Urinary bladder (tissue), 4 donors: ENCODE data around the gene DAP. TPM values are rescaled to one million over a fixed set of nuclear protein-coding genes. Genes with fewer than 3 reads are reported as not detected.

Experiments used
- DNase-seq: peaks from one replicate; pipeline ENCODE4 v3.0.0-alpha.2; 2015; ENCODE audit errors: extremely low spot score
- H3K27ac ChIP-seq: one replicate; pipeline ENCODE4 v1.5.1; 2013; ENCODE audit warnings: low read depth, mild to moderate bottlenecking, moderate library complexity
- H3K36me3 ChIP-seq: one replicate; pipeline ENCODE4 v1.6.1; 2013; ENCODE audit warnings: mild to moderate bottlenecking, moderate library complexity; ENCODE audit not compliant: insufficient read depth
- H3K4me1 ChIP-seq: one replicate; pipeline ENCODE4 v1.6.1; 2013; ENCODE audit warnings: mild to moderate bottlenecking, moderate library complexity; ENCODE audit not compliant: insufficient read depth
- H3K4me3 ChIP-seq: one replicate; pipeline ENCODE4 v1.5.1; 2013; ENCODE audit warnings: low read depth, low read length
- WGBS: extraction: QIAGEN DNeasy Blood & Tissue Kit; methylation state at CpG from one replicate; pipeline ENCODE4 v1.1.7; 2013; 5-methylcytosine and 5-hydroxymethylcytosine counted together
- polyA plus RNA-seq: library from polyadenylated mRNA; stranded (reverse); fragments of 200-250 nt; gene quantifications from one replicate; pipeline ENCODE4 v1.2.3, GENCODE V29; 2013
- total RNA-seq: library from RNA; depleted of rRNA; stranded (reverse); fragments of >200 nt; gene quantifications from one replicate; pipeline ENCODE4 v1.2.3, GENCODE V29; 2014
- donor health status: healthy with polysubstance abuse.
- donor health status: healthy.

Gene DAP
- total and polyA plus RNA-seq, 2 donors = 56.8 to 57.5 TPM

DNA sequence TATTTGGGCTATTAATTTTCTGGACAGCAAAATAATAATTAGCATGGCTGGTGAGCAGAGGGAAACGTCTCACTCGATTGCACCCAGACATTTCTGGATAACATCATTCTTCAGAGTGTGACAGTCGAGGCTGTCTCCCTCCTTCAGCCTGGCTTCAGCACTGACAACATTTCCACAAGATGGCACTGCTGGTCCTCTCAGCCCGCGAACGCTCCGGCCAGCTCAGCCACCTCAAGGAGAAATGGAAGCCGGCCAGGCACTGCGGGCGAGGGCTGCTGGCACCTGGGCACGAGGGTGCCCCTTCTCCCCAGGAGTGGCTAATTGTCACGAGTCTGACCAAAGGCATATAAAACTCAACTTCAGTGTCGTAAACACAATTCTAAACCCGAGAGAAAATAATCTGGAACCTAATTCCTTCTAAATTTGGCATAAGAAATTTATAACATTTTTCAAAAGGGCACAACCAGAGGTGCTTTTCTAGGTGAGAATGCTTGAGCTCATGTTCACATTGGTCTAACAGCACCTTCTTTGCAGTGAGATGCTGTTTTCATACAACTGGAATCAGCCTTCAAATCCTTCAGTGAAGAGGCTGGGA lies 65.9 kb downstream of the DAP start:
- WGBS = 13% methylated on average over 14 of the region's 14 CpGs

DNA sequence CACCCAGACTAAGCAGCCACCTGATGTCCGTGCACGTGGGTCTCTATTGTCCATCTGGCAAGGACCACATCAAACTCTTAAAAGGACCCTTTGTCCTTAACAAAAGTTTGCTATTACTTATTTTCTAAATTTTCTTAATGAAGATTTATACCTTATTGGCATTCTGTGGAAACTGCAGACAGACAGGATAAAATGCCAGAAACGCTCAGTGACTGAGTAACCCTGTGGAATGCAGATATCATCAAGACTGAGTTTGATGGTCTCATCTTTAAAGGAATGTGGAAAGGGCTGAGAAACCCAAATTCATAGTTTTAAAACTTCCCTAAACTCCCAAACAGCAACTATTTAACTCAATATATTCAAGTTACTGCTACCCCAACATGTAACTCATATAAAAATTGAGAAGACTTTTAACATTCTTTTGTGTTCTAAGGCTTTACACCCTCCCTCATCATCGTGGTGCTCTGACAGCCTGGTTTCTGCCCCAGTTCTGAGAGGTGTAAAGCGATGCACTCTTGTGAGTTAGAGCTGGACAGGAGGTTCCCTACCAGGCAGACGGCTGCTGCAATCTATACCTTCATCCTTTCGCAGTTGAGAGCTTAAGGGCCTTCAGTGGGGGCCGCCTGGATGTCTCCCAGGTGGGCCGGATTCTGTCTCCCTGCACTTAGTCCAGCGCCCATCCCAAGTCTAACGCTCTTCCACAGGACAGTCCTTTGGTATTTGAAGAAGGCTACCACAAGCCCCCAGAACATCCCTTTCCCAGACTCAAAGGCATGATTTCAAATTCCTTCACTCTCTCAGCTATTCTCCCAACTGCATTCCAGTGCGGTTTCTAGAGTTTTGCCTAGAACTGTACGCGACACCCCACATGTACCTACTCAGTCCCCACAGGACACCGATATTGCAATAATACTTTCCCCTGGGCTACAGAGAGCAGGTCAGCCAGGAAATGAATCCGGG lies 68.9 kb downstream of the DAP start:
- Histone ChIP-seq H3K36me3 (no peaks in the 10 kb centered on the region), H3K4me3 (no peak overlapping the region), H3K4me1 (no peaks in the 10 kb centered on the region), H3K27ac (no peak overlapping the region)
- DNase-seq = no peak
- 89% methylated on average over 16 of the region's 16 CpGs for WGBS

More for the DNA sequence above, 65.9 kb downstream of the DAP start:
- Histone ChIP-seq H3K36me3 (no peaks in the 10 kb centered on the region), H3K4me3 (no peak overlapping the region), H3K27ac (no peak overlapping the region), H3K4me1 (no peaks in the 10 kb centered on the region)
- no peak for DNase-seq

DNA sequence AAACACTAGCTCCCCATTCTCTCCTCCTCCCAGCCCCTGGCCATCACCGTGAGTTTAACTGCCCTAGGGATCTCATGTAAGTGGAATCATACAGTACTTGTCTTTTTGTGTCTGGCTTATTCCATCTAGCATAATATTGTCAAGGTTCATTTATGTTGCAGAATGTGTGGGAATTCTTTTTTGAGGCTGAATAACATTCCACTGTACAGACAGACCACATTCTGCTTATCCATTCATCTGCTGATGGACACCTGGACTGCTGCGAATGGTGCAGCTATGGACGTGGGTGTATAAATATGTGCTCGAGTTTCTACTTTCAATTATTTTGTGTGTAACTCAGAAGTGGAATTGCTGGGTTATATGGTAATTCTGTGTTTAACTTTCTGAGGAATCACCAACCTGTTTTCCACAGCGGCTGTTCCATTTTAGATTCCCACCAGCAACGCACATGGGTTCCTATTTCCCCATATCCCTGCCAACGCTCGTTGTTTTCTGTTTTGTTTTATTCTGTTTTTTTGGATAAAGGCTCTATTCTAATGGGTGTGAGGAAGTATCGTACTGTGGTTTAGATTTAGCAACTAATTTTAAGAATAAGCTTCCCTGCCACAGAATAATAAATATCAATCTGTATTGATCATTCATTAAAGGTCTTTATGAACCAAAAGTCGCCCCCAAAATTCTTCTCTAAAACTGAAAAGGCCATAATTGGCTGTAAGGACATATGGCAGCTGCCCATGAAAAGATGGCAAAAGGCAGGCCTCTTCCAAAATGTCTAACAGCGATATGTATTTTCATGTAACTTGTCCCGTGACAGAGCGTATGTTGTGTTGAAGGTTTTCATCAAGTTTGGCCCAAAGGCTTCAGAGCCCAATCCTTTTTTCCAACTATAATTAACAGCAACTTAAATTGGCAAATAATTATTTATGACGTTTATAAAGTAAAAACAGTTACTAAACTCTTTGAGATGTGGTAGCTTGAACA lies 70.3 kb downstream of the DAP start:
- no peaks in the 10 kb centered on the region for H3K36me3 ChIP-seq
- no peaks in the 10 kb centered on the region for H3K4me1 ChIP-seq
- 95% methylated on average over 14 of the region's 14 CpGs for WGBS
- H3K27ac ChIP-seq = no peak overlapping the region
- H3K4me3 ChIP-seq = no peak overlapping the region
- DNase-seq = no peak

DNA sequence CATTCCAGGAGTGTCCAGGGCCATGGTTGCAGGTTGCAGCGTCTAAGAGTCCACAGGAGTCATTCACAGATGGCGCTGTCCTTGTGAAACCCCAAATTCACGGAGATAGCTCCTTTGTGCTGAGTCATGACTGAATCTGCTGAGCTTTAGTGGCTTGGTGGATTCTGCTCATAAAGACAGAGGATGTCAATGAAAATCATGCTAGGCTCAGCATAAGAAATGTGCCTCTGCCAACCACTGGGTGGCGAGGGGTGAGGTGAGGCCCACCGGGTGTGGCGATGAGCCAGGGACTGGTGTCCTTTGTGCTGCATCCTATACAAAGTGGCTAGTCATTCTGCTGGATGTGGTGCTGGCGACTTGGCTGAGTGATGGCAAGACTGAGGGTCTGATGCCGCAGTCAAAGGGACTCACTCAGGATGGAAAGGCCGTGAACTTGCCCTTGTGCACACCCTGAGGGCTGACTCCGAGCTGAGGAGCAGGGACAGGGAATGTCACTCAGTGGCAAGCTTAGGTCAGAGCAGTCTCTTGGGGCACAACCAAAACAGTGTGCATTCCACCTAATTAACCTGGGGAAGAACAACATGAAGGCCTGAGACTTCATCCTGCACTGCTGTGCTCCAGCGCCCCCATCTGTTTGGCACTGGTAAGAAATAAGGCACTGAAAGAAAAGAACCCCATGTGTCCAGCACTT lies 71.5 kb downstream of the DAP start:
- Histone ChIP-seq H3K36me3 (no peaks in the 10 kb centered on the region), H3K27ac (no peak overlapping the region), H3K4me3 (no peak overlapping the region), H3K4me1 (no peaks in the 10 kb centered on the region)
- 86% methylated on average over 11 of the region's 11 CpGs for WGBS
- DNase-seq = no peak

DNA sequence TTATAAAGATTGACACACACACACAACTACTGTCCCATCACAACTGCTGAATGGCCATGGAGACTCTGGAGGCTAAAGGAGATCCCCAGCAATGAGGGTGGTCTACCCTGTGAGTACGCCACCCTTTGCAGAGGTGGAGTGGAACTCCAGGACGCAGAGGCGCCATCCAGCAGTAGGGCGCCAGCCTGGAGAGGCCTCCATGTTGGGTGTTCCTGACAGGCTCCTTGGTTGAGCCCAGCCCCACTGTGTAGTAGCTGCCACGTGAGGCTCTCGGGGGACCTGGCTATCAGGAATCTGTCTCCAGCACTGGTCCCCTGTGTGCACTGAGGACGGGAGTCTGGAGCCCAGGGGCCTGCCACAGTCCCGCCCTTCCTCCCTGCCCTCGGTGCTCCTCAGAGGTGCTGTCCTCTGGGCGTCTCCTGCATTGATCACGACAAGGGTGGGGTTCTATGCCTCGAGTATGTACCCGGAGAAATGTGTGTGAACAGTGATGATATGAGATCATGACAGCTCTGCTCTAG lies 72.3 kb downstream of the DAP start:
- no peak for DNase-seq
- WGBS = 97% methylated on average over 13 of the region's 13 CpGs
- Histone ChIP-seq H3K4me3 (no peak overlapping the region), H3K4me1 (no peaks in the 10 kb centered on the region), H3K27ac (no peak overlapping the region), H3K36me3 (no peaks in the 10 kb centered on the region)

DNA sequence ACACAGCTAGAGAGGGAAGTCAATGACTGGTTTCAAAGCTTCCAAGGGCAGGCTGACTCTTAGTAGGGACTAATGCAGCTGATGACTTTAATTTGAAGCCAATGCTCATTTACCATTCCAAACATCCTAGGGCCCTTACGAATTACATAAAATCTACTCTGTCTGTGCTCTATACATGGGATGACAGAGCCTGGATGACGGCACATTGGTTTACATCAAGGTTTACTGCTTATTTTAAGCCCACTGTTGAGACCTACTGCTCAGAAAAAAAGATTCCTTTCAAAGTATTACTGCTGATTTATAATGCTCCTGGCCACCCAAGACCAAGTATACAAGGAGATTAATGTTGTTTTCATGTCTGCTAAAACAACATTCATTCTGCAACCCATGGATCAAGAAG lies 74.1 kb downstream of the DAP start:
- no peaks in the 10 kb centered on the region for H3K4me1 ChIP-seq
- 99% methylated on average over 2 of the region's 2 CpGs for WGBS
- no peak overlapping the region for H3K4me3 ChIP-seq
- H3K36me3 ChIP-seq = no peaks in the 10 kb centered on the region
- no peak for DNase-seq
- no peak overlapping the region for H3K27ac ChIP-seq

GRCh38 chr5:10685115-10685521 lies 75.9 kb downstream of the DAP start:
- H3K27ac ChIP-seq = no peak overlapping the region
- WGBS = 82% methylated on average over 6 of the region's 6 CpGs
- H3K36me3 ChIP-seq = no peaks in the 10 kb centered on the region
- H3K4me3 ChIP-seq = no peak overlapping the region
- no peaks in the 10 kb centered on the region for H3K4me1 ChIP-seq
- DNase-seq = no peak

DNA sequence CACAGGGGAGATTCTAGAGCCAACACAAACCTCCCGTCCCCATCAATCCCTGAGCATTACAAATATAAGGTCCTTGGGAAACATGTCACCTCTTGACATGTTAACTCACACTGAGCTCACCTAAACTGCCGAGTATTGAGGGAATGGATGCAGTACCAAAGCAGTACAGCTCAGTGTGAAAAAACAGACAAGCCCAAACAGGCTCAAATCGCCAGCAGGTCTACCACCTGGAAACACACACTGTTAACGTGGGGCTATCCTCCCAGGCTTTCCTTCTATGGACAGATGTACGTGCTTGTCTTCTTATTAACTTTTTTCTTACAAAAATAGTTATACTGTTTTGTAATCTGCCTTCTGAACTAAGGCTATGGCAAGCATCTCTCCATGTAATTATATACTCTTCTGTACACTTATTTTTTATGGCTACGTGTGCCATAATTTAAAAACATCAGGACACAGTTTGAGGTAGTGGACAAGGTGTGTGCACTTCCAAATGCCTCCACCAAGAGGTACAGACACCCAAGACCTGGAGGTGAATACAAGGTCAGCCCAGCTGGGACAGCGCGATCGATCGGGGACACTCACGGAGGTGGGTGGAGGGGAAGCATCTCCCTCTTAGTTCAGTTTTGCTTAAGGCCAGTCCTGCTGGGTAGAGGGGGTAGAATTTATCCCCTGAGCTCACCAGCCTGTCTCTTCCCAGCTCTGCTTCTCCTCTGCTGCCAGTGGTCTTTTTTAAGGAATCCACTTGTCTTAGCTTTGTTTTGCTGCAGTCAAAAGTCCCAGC lies 76.5 kb downstream of the DAP start:
- no peaks in the 10 kb centered on the region for H3K4me1 ChIP-seq
- 86% methylated on average over 11 of the region's 11 CpGs for WGBS
- no peak for DNase-seq
- no peak overlapping the region for H3K27ac ChIP-seq
- H3K4me3 ChIP-seq = no peak overlapping the region
- H3K36me3 ChIP-seq = peaks cover 3% of the 10 kb centered on the region

DNA sequence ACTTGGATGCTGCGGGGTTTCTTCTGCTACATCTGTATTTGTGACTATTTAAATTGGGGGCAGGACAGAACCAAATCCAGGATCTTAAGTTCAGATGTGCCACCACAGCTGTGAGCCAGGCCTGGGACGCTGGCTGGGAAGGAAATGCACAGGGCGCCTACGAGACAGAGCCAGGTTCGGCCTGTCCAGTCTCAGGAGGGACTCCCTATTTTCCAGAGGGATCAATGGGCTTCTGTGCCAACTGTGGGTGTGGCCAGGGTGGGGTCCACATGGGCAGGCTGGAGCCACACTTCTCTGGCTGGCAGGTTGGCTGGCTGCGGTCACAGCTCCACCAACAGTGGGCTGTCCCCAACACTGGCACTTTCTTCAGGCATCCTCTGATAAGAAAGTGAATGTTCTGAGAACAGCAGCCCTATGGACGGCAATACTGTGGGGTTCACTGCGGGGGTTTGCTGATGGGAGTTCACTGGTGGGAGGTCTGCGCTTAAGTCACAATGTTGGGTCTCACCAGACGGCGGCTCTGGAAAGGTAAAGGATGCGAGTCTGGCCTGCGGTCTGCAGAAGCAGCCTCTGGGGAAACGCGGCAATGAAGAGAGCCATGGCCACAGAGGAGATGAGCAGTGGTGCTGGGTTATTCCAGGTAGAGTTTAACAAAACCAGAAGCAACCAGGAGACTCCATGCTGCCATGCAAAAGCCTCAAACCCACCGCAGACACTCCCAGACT lies 78.1 kb downstream of the DAP start:
- no peak for DNase-seq
- WGBS = 95% methylated on average over 16 of the region's 16 CpGs
- H3K4me3 ChIP-seq = no peak overlapping the region
- H3K4me1 ChIP-seq = no peaks in the 10 kb centered on the region
- H3K36me3 ChIP-seq = peaks cover 5% of the 10 kb centered on the region
- no peak overlapping the region for H3K27ac ChIP-seq

DNA sequence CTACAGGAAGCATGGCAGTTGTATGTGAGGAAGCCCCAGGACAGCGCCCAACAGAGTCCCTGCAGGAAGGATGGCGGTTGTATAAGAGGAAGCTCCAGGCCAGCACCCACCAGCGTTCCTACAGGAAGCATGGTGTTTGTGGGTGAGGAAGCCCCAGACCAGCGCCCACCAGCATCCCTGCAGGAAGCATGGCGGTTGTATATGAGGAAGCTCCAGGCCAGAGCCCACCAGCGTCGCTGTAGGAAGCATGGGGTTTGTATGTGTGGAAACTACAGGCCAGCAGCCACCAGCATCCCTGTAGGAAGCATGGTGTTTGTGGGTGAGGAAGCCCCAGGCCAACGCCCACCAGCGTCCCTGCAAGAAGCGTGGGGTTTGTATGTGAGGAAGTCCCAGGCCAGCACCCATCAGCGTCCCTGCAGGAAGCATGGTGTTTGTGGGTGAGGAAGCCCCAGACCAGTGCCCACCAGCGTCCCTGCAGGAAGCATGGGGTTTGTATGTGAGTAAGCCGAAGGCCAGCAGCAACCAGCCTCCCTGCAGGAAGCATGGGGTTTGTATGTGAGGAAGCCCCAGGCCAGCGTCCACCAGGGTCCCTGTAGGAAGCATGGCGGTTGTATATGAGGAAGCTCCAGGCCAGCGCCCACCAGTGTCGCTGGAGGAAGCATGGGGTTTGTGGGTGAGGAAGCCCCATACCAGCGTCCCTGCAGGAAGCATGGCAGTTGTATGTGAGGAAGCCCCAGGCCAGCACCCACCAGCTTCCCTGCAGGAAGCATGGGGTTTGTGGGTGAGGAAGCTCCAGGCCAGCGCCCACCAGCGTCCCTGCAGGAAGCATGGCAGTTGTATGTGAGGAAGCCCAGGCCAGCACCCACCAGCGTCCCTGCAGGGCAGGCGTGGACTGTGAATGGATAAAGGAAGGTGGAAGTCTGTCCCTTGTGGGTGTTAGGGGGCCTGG lies 79.0 kb downstream of the DAP start:
- peaks cover 5% of the 10 kb centered on the region for H3K36me3 ChIP-seq
- no peaks in the 10 kb centered on the region for H3K4me1 ChIP-seq
- no peak overlapping the region for H3K4me3 ChIP-seq
- 87% methylated on average over 22 of the region's 22 CpGs for whole genome bisulfite sequencing
- DNase-seq = no peak
- no peak overlapping the region for H3K27ac ChIP-seq

- Histone ChIP-seq H3K36me3 (peaks cover 5% of the 10 kb centered on the region), H3K4me1 (no peaks in the 10 kb centered on the region), H3K27ac (no peak overlapping the region), H3K4me3 (no peak overlapping the region)
- no peak for DNase-seq
- WGBS = 94% methylated on average over 16 of the region's 17 CpGs
These were observed 80.1 kb downstream of the DAP start for GRCh38 chr5:10680876-10681481.
